IMR-90 (cell line): ENCODE data around the gene HIVEP3. TPM values are rescaled to one million over a fixed set of nuclear protein-coding genes. Genes with fewer than 3 reads are reported as not detected.

Experiments used
- ATAC-seq: fragments of 200-7000 bp; cut with Tn5 transposase; 2 replicates; pipeline ENCODE4 v1.9.1; 2020; ENCODE audit warnings: low read depth, mild to moderate bottlenecking, moderate library complexity
- BruUV-seq: library from RNA; stranded (reverse); fragments of 400-500 nt; replicated peaks from 2 replicates; lab custom pipeline; 2021; lab: Mats Ljungman, UMichigan
- CTCF ChIA-PET: fragments of 300-600 bp; formaldehyde crosslinking; extraction: SDS; loops from one replicate; lab custom pipeline; 2021; ENCODE audit warnings: antibody characterized with exemption; lab: Yijun Ruan, JAX
- POLR2A ChIA-PET: fragments of 300-600 bp; sonication (Branson Sonifier 250); formaldehyde crosslinking; loops from one replicate; lab custom pipeline; 2022; ENCODE audit warnings: antibody characterized with exemption; ENCODE audit not compliant: unreplicated experiment; lab: Charles Lee
- DNase-seq: peaks from one replicate; pipeline ENCODE4 v3.0.0; 2013
- H2AFZ ChIP-seq: replicated peaks from 2 replicates; pipeline ENCODE3; 2013; ENCODE audit warnings: low read length, mild to moderate bottlenecking; ENCODE audit not compliant: poor library complexity
- H2AK5ac ChIP-seq: 2 replicates; pipeline ENCODE4 v1.6.1; 2013; ENCODE audit warnings: low read depth, low read length, inconsistent platforms
- H2AK9ac ChIP-seq: replicated peaks from 2 replicates; pipeline ENCODE3; 2013; ENCODE audit warnings: mild to moderate bottlenecking, low read depth, low read length, moderate library complexity; ENCODE audit not compliant: poor library complexity
- H2BK120ac ChIP-seq: 2 replicates; pipeline ENCODE4 v1.6.1; 2013; ENCODE audit warnings: low read depth, low read length, inconsistent platforms
- H2BK15ac ChIP-seq: 3 replicates; pipeline ENCODE4 v1.6.1; 2013; ENCODE audit warnings: low read depth, low read length, inconsistent platforms
- H2BK20ac ChIP-seq: 2 replicates; pipeline ENCODE4 v1.6.1; 2013; ENCODE audit warnings: low read depth, mild to moderate bottlenecking, inconsistent platforms, low read length, moderate library complexity
- H2BK5ac ChIP-seq: 2 replicates; pipeline ENCODE4 v1.6.1; 2013; ENCODE audit warnings: mild to moderate bottlenecking, low read depth, low read length, inconsistent platforms; ENCODE audit not compliant: poor library complexity, severe bottlenecking
- H3K14ac ChIP-seq: replicated peaks from 2 replicates; pipeline ENCODE4 v1.6.1; 2013; ENCODE audit warnings: low read depth, low read length, inconsistent platforms
- H3K18ac ChIP-seq: 2 replicates; pipeline ENCODE4 v1.6.1; 2013; ENCODE audit warnings: low read depth, low read length, control low read depth
- H3K23ac ChIP-seq: 2 replicates; pipeline ENCODE4 v1.6.1; 2013; ENCODE audit warnings: low read depth, low read length, inconsistent platforms
- H3K27ac ChIP-seq: 2 replicates; pipeline ENCODE4 v1.5.1; 2013; ENCODE audit warnings: mild to moderate bottlenecking, control low read depth, low read length; ENCODE audit not compliant: insufficient read depth
- H3K27me3 ChIP-seq: 2 replicates; pipeline ENCODE4 v1.6.1; 2013; ENCODE audit warnings: low read length; ENCODE audit not compliant: control insufficient read depth, insufficient read depth
- H3K36me3 ChIP-seq: 2 replicates; pipeline ENCODE4 v1.6.1; 2013; ENCODE audit warnings: low read length, mixed read lengths; ENCODE audit not compliant: control insufficient read depth, insufficient read depth
- H3K4ac ChIP-seq: 2 replicates; pipeline ENCODE4 v1.6.1; 2013; ENCODE audit warnings: low read depth, low read length, inconsistent platforms
- H3K4me1 ChIP-seq: 2 replicates; pipeline ENCODE4 v1.6.1; 2013; ENCODE audit warnings: low read length, mixed read lengths; ENCODE audit not compliant: control insufficient read depth, insufficient read depth
- H3K4me2 ChIP-seq: 2 replicates; pipeline ENCODE4 v1.6.1; 2013; ENCODE audit warnings: low read depth, mild to moderate bottlenecking, control low read depth, low read length, moderate library complexity
- H3K4me3 ChIP-seq: 2 replicates; pipeline ENCODE4 v1.5.1; 2013; ENCODE audit warnings: low read depth, mild to moderate bottlenecking, control low read depth, low read length, moderate library complexity; ENCODE audit not compliant: insufficient read depth
- H3K56ac ChIP-seq: 2 replicates; pipeline ENCODE4 v1.6.1; 2013; ENCODE audit warnings: low read length, inconsistent platforms; ENCODE audit not compliant: insufficient read depth; ENCODE audit errors: extremely low read depth
- H3K79me1 ChIP-seq, 2 experiments: 2 replicates each; pipeline ENCODE4 v1.6.1; 2013; ENCODE audit warnings: low read length in 2 of 2, inconsistent platforms in 1 of 2, low read depth in 1 of 2
- H3K9ac ChIP-seq: 2 replicates; pipeline ENCODE4 v1.6.1; 2013; ENCODE audit warnings: low read depth, low read length, control low read depth
- H3K9me1 ChIP-seq: 2 replicates; pipeline ENCODE4 v1.6.1; 2013; ENCODE audit warnings: low read length, inconsistent platforms; ENCODE audit not compliant: insufficient read depth
- H3K9me3 ChIP-seq: 2 replicates; pipeline ENCODE4 v1.6.1; 2013; ENCODE audit warnings: low read length; ENCODE audit not compliant: control insufficient read depth, insufficient read depth
- H4K20me1 ChIP-seq: 2 replicates; pipeline ENCODE4 v1.6.1; 2013; ENCODE audit warnings: low read length, inconsistent platforms; ENCODE audit not compliant: insufficient read depth
- H4K5ac ChIP-seq: 2 replicates; pipeline ENCODE4 v1.6.1; 2013; ENCODE audit warnings: mild to moderate bottlenecking, low read depth, low read length, control low read depth
- H4K8ac ChIP-seq, 2 experiments: 2 replicates each; pipeline ENCODE4 v1.6.1; 2013; ENCODE audit warnings: low read depth in 2 of 2, low read length in 2 of 2, control low read depth in 1 of 2, inconsistent platforms in 1 of 2
- H4K91ac ChIP-seq: 2 replicates; pipeline ENCODE4 v1.6.1; 2013; ENCODE audit warnings: low read depth, low read length, inconsistent platforms; ENCODE audit not compliant: insufficient read depth
- CEBPB ChIP-seq: IDR thresholded peaks from 2 replicates; pipeline ENCODE4 v1.6.1; 2012; ENCODE audit warnings: low read depth, low read length, improper control_type of control experiment
- FOS ChIP-seq: fragments of 150-350 bp; IDR thresholded peaks from 2 replicates; pipeline ENCODE4 v1.6.1; 2016; ENCODE audit warnings: low read depth, low read length
- MAFK ChIP-seq: IDR thresholded peaks from 2 replicates; pipeline ENCODE4 v1.6.1; 2012; ENCODE audit warnings: low read depth, low read length, improper control_type of control experiment
- MXI1 ChIP-seq: IDR thresholded peaks from 2 replicates; pipeline ENCODE4 v1.6.1; 2012; ENCODE audit warnings: low read depth, mild to moderate bottlenecking, low read length, moderate library complexity, borderline replicate concordance
- POLR2A ChIP-seq: IDR thresholded peaks from 2 replicates; pipeline ENCODE4 v1.6.1; 2012; ENCODE audit warnings: mild to moderate bottlenecking, low read depth, low read length
- RCOR1 ChIP-seq: IDR thresholded peaks from 2 replicates; pipeline ENCODE4 v1.6.1; 2012; ENCODE audit warnings: mild to moderate bottlenecking, low read length, improper control_type of control experiment; ENCODE audit not compliant: insufficient replicate concordance
- RFX5 ChIP-seq: IDR thresholded peaks from 2 replicates; pipeline ENCODE4 v1.8.0; 2012; ENCODE audit warnings: low read depth, mild to moderate bottlenecking, low read length, moderate library complexity
- WGBS, 2 experiments: methylation state at CpG; one replicate each; pipeline versions ENCODE4 v1.1.5 to v1.1.7; 2013; ENCODE audit warnings: missing lambda C conversion rate in 2 of 2; ENCODE audit not compliant: insufficient read length in 1 of 2; ENCODE audit errors: extremely low coverage in 2 of 2; 5-methylcytosine and 5-hydroxymethylcytosine counted together
- dilution Hi-C: fragments of 300-500 bp; cut with HindIII; formaldehyde crosslinking; loops from one replicate; pipeline ENCODE4 v1.14.3; 2018; ENCODE audit warnings: low sequenced_read_pairs; ENCODE audit not compliant: unreplicated experiment
- in situ Hi-C: fragments of 300-500 bp; cut with MboI; formaldehyde crosslinking; loops from 3 replicates; pipeline ENCODE4 v1.14.3; 2019; ENCODE audit warnings: low sequenced_read_pairs, inconsistent platforms, mixed read lengths
- intact Hi-C: fragments of 100-400 bp; cut with micrococcal nuclease; formaldehyde crosslinking; loops from 2 replicates; pipeline ENCODE4 v1.10.0; 2022
- polyA plus RNA-seq, 3 experiments: library from polyadenylated mRNA; depleted of rRNA; stranded (reverse); fragments of >200 nt; gene quantifications; 2 replicates each; pipeline ENCODE4 v1.2.3, GENCODE V29; 2012; ENCODE audit warnings: low replicate concordance in 1 of 3
- total RNA-seq: library from RNA; depleted of rRNA; stranded (reverse); fragments of >200 nt; gene quantifications from 2 replicates; pipeline ENCODE4 v1.2.3, GENCODE V29; 2012
- TF ChIP-seq, protein P1 (sequence below): conservative IDR thresholded peaks from 2 replicates; pipeline ENCODE4 v1.5.1; 2012; ENCODE audit warnings: mild to moderate bottlenecking, low read depth, low read length, improper control_type of control experiment

The HIVEP3 gene
- total and polyA plus RNA-seq, 2 of the 4 experiments (the other 2 are of a cell fraction) = 1.4 to 4.0 TPM

DNA sequence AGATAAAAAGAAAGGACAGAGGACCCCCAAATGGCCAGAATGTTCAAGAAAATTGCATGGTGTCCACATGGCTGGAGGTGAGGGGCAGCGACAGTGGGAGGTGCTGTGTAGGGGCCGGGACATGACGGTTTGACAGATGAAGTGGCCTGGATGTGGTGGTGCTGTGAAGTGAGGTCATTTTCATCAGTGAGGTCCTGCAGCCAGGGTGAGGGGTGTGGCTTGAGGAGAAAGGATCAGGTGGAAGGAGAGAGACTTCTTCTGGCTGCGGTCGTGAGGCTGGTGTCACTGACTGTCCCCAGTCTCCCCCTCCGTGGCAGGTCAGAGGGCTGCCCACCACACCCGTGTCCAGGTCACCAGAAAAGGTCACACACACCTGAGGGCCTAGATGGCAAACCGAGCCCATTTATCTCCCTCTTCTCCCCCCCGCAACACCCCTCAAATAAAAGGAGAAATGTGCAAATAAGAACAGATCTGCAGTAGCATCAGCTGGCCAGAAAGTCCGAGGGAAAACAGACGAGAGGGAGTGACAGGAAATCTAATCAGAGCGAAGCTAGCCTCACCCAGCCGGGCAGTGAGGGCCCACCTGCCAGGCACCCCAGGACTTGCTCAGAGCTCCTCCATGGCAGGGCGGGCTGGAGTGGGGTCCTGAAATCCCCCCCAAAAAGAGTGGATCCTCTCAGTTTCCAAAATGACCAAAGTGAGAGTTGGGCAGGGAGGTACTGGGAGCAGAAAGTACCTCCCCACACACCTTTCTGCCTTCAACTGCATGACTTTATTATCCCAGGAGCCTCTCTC is 285.7 kb downstream of the HIVEP3 start:
- Histone ChIP-seq H3K79me1 (peaks cover 35 to 40% of the 10 kb centered on the region in 2 experiments; a peak in 3 of 4 replicates), H4K91ac (no peak overlapping the region), H2AK9ac (no peak overlapping the region), H4K8ac (0 out of 4 replicates have a peak overlapping the region, but pooled peaks of 1 of the 2 experiments have one; percentile 7), H4K5ac (no peak overlapping the region), H2BK15ac (peak overlapping the region; percentile 80; the same call in 1 of the 3 replicates), H2AK5ac (peak overlapping the region; percentile 66), H3K14ac (0 out of 2 replicates have a peak overlapping the region, but pooled peaks have one; percentile 65), H3K56ac (no peak overlapping the region; the same call in 1 of the 2 replicates), H2BK120ac (0 out of 2 replicates have a peak overlapping the region, but pooled peaks have one; percentile 61), H3K4me1 (peaks cover 11% of the 10 kb centered on the region), H3K18ac (no peak overlapping the region; the same call in 1 of the 2 replicates), H2BK20ac (0 out of 2 replicates have a peak overlapping the region, but pooled peaks have one; percentile 40), H3K23ac (no peak overlapping the region; the same call in 1 of the 2 replicates), H3K4ac (peak overlapping the region; percentile 18; the same call in 1 of the 2 replicates), H3K9me1 (peaks cover 7% of the 10 kb centered on the region), H2BK5ac (no peak overlapping the region), H3K9ac (no peak overlapping the region), H3K9me3 (no peaks in the 10 kb centered on the region), H3K27me3 (no peaks in the 10 kb centered on the region), H3K27ac (no peak overlapping the region), H2AFZ (peak overlapping the region; percentile 15), H3K4me2 (no peak overlapping the region), H3K4me3 (no peak overlapping the region), H4K20me1 (peaks cover 8% of the 10 kb centered on the region), H3K36me3 (no peaks in the 10 kb centered on the region)
- in situ Hi-C loops = no loop called here
- no peak for TF ChIP-seq POLR2A
- TF ChIP-seq CEBPB = no peak
- no peak for TF ChIP-seq MXI1
- TF ChIP-seq, protein P1, sequence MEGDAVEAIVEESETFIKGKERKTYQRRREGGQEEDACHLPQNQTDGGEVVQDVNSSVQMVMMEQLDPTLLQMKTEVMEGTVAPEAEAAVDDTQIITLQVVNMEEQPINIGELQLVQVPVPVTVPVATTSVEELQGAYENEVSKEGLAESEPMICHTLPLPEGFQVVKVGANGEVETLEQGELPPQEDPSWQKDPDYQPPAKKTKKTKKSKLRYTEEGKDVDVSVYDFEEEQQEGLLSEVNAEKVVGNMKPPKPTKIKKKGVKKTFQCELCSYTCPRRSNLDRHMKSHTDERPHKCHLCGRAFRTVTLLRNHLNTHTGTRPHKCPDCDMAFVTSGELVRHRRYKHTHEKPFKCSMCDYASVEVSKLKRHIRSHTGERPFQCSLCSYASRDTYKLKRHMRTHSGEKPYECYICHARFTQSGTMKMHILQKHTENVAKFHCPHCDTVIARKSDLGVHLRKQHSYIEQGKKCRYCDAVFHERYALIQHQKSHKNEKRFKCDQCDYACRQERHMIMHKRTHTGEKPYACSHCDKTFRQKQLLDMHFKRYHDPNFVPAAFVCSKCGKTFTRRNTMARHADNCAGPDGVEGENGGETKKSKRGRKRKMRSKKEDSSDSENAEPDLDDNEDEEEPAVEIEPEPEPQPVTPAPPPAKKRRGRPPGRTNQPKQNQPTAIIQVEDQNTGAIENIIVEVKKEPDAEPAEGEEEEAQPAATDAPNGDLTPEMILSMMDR = no peak
- TF ChIP-seq RCOR1 = no peak
- no peak for TF ChIP-seq RFX5
- TF ChIP-seq MAFK = no peak
- TF ChIP-seq FOS = no peak
- WGBS, 2 experiments = 80% methylated on average over 3 of the region's 14 CpGs; no CpG with 5 or more reads in 1 of the 2 experiments
- dilution Hi-C loops = no loop called here
- BruUV-seq = no TSS peak
- DNase-seq (no peak), ATAC-seq (no peak)
- POLR2A ChIA-PET = no interaction called here
- intact Hi-C loops = no loop called here
- CTCF ChIA-PET = no interaction called here
